H1 (cell line): ENCODE results near the gene NAA25. TPM values are rescaled to one million over a fixed set of nuclear protein-coding genes. Genes with fewer than 3 reads are reported as not detected.

Source experiments
- CTCF ChIA-PET: fragments of 300-600 bp; sonication (Branson Sonifier 250); formaldehyde crosslinking; loops from one replicate; lab custom pipeline; 2021; ENCODE audit not compliant: partially characterized antibody; lab: Charles Lee
- POLR2A ChIA-PET: fragments of 300-600 bp; sonication (Branson Sonifier 250); formaldehyde crosslinking; loops from one replicate; lab custom pipeline; 2021; ENCODE audit warnings: inconsistent platforms; ENCODE audit not compliant: partially characterized antibody; lab: Charles Lee
- DNase-seq, 2 experiments: peaks; one replicate each; pipeline versions ENCODE4 v3.0.0 to v3.0.0-alpha.2; 2010 to 2022; ENCODE audit warnings: low spot score in 2 of 2, low read depth in 1 of 2, mixed read lengths in 1 of 2
- FAIRE-seq: peaks from 2 replicates; lab custom pipeline; 2011; peaks lifted over from hg19 to GRCh38; lab: Jason Lieb, UNC
- H2AFZ ChIP-seq: 2 replicates; pipeline ENCODE4 v1.8.1; 2012; ENCODE audit warnings: low read length, inconsistent platforms
- H2AK5ac ChIP-seq: 2 replicates; pipeline ENCODE4 v1.6.1; 2013; ENCODE audit warnings: low read depth, low read length
- H2BK120ac ChIP-seq: replicated peaks from 2 replicates; pipeline ENCODE3; 2013; ENCODE audit warnings: low read depth, low read length, inconsistent platforms
- H2BK12ac ChIP-seq: 2 replicates; pipeline ENCODE4 v1.6.1; 2013; ENCODE audit warnings: low read depth, low read length
- H2BK15ac ChIP-seq: 2 replicates; pipeline ENCODE4 v1.6.1; 2013; ENCODE audit warnings: low read length
- H2BK20ac ChIP-seq: 2 replicates; pipeline ENCODE4 v1.6.1; 2013; ENCODE audit warnings: low read length
- H2BK5ac ChIP-seq: 2 replicates; pipeline ENCODE4 v1.6.1; 2013; ENCODE audit warnings: low read depth, low read length
- H3K14ac ChIP-seq: 2 replicates; pipeline ENCODE4 v1.6.1; 2013; ENCODE audit warnings: inconsistent platforms; ENCODE audit not compliant: insufficient read length
- H3K18ac ChIP-seq: 2 replicates; pipeline ENCODE4 v1.6.1; 2013; ENCODE audit warnings: low read length; ENCODE audit errors: extremely low read depth
- H3K23ac ChIP-seq: 2 replicates; pipeline ENCODE4 v1.6.1; 2013; ENCODE audit warnings: inconsistent platforms; ENCODE audit not compliant: insufficient read length
- H3K23me2 ChIP-seq: 2 replicates; pipeline ENCODE4 v1.6.1; 2013; ENCODE audit warnings: low read depth, low read length
- H3K27ac ChIP-seq: 2 replicates; pipeline ENCODE4 v1.6.1; 2011; ENCODE audit warnings: low read depth, low read length, inconsistent platforms
- H3K27me3 ChIP-seq, 4 experiments: replicated peaks in 1 of 4; 1 replicate in 1 of 4; 2 replicates in 3 of 4; pipeline versions ENCODE4 v1.6.1 to v1.8.1; 2011 to 2013; ENCODE audit warnings: low read length in 3 of 4, mild to moderate bottlenecking in 3 of 4, inconsistent platforms in 2 of 4, mixed read lengths in 2 of 4, moderate library complexity in 1 of 4; ENCODE audit not compliant: control insufficient read depth in 3 of 4, insufficient read depth in 3 of 4; ENCODE audit errors: extremely low read depth in 1 of 4
- H3K36me3 ChIP-seq, 4 experiments: 2 replicates each; pipeline versions ENCODE4 v1.6.1 to v1.8.1; 2011 to 2013; ENCODE audit warnings: mild to moderate bottlenecking in 4 of 4, low read length in 3 of 4, moderate library complexity in 2 of 4, control low read depth in 1 of 4, inconsistent platforms in 1 of 4; ENCODE audit not compliant: insufficient read depth in 4 of 4, control insufficient read depth in 2 of 4
- H3K4ac ChIP-seq: replicated peaks from 2 replicates; pipeline ENCODE3; 2013; ENCODE audit warnings: low read length, low read depth, mixed read lengths, inconsistent platforms; ENCODE audit not compliant: insufficient read length
- H3K4me1 ChIP-seq, 4 experiments: replicated peaks in 1 of 4; 1 replicate in 1 of 4; 2 replicates in 3 of 4; pipeline versions ENCODE4 v1.6.1 to v1.8.1; 2011 to 2013; ENCODE audit warnings: low read length in 3 of 4, inconsistent platforms in 2 of 4, mixed read lengths in 1 of 4; ENCODE audit not compliant: insufficient read depth in 4 of 4, control insufficient read depth in 3 of 4
- H3K4me2 ChIP-seq, 2 experiments: 2 replicates each; pipeline versions ENCODE4 v1.6.1 to v1.8.1; 2011 to 2013; ENCODE audit warnings: low read depth in 2 of 2, low read length in 2 of 2, control low read depth in 1 of 2, inconsistent platforms in 1 of 2, mild to moderate bottlenecking in 1 of 2; ENCODE audit not compliant: insufficient read depth in 1 of 2
- H3K4me3 ChIP-seq, 4 experiments: fragments of 200-600, 300-600 bp in 1 of 4; sonication (generic), shearing (Covaris generic), sonication (Bioruptor Twin) in 1 of 4; 2 replicates each; pipeline versions ENCODE4 v1.5.1 to v1.8.1; 2011 to 2016; ENCODE audit warnings: low read length in 4 of 4, low read depth in 3 of 4, control low read depth in 2 of 4, inconsistent platforms in 2 of 4, mild to moderate bottlenecking in 2 of 4, mixed read lengths in 1 of 4, moderate library complexity in 1 of 4; ENCODE audit not compliant: insufficient read depth in 2 of 4; ENCODE audit errors: extremely low read depth in 1 of 4
- H3K56ac ChIP-seq: replicated peaks from 2 replicates; pipeline ENCODE3; 2013; ENCODE audit warnings: low read depth, mild to moderate bottlenecking, mixed read lengths, low read length, inconsistent platforms; ENCODE audit not compliant: insufficient read length
- H3K79me1 ChIP-seq: 2 replicates; pipeline ENCODE4 v1.6.1; 2013; ENCODE audit warnings: low read depth, low read length, control low read depth
- H3K79me2 ChIP-seq, 2 experiments: 2 replicates each; pipeline versions ENCODE4 v1.6.1 to v1.8.1; 2012 to 2013; ENCODE audit warnings: low read length in 2 of 2, mild to moderate bottlenecking in 2 of 2, inconsistent platforms in 1 of 2; ENCODE audit not compliant: insufficient read depth in 2 of 2, control insufficient read depth in 1 of 2
- H3K9ac ChIP-seq, 4 experiments: replicated peaks in 1 of 4; 1 replicate in 1 of 4; 2 replicates in 3 of 4; pipeline versions ENCODE4 v1.6.1 to v1.8.1; 2011 to 2013; ENCODE audit warnings: low read depth in 3 of 4, low read length in 3 of 4, control low read depth in 2 of 4, mild to moderate bottlenecking in 2 of 4, moderate library complexity in 2 of 4, inconsistent platforms in 1 of 4; ENCODE audit errors: extremely low read depth in 1 of 4
- H3K9me3 ChIP-seq, 2 experiments: 2 replicates each; pipeline versions ENCODE4 v1.6.1 to v1.8.1; 2012 to 2013; ENCODE audit warnings: mild to moderate bottlenecking in 2 of 2, moderate library complexity in 2 of 2, control low read depth in 1 of 2, inconsistent platforms in 1 of 2, low read depth in 1 of 2, low read length in 1 of 2, mixed read lengths in 1 of 2; ENCODE audit not compliant: insufficient read depth in 2 of 2
- H4K20me1 ChIP-seq, 2 experiments: replicated peaks in 1 of 2; 2 replicates each; pipeline versions ENCODE3 to v1.8.1; 2011 to 2013; ENCODE audit warnings: inconsistent platforms in 2 of 2, low read length in 2 of 2, mild to moderate bottlenecking in 1 of 2; ENCODE audit not compliant: insufficient read depth in 2 of 2, control insufficient read depth in 1 of 2
- H4K5ac ChIP-seq: 2 replicates; pipeline ENCODE4 v1.6.1; 2013; ENCODE audit warnings: low read length, low read depth, mixed read lengths, inconsistent platforms; ENCODE audit not compliant: insufficient read length
- H4K8ac ChIP-seq: 2 replicates; pipeline ENCODE4 v1.8.0; 2013; ENCODE audit warnings: mild to moderate bottlenecking, moderate library complexity, low read length, inconsistent platforms; ENCODE audit not compliant: insufficient read depth; ENCODE audit errors: extremely low read depth
- H4K91ac ChIP-seq: replicated peaks from 2 replicates; pipeline ENCODE3; 2013; ENCODE audit warnings: low read length, mixed read lengths, inconsistent platforms; ENCODE audit not compliant: insufficient read length
- CEBPB ChIP-seq: IDR thresholded peaks from 2 replicates; pipeline ENCODE4 v1.6.1; 2012; ENCODE audit warnings: low read depth, low read length
- CREB1 ChIP-seq: IDR thresholded peaks from 2 replicates; pipeline ENCODE4 v1.6.1; 2012; ENCODE audit warnings: inconsistent platforms
- SIN3A ChIP-seq, 2 experiments: IDR thresholded peaks in 1 of 2; conservative IDR thresholded peaks in 1 of 2; 2 replicates each; pipeline ENCODE4 v1.6.1; 2011 to 2012; ENCODE audit warnings: low read length in 2 of 2, improper control_type of control experiment in 1 of 2, low read depth in 1 of 2, mild to moderate bottlenecking in 1 of 2
- SP1 ChIP-seq: IDR thresholded peaks from 2 replicates; pipeline ENCODE4 v1.6.1; 2011; ENCODE audit warnings: low read depth, low read length
- WGBS, 2 experiments: shearing (Covaris generic) in 1 of 2; methylation state at CpG; one replicate each; pipeline versions ENCODE4 v1.1.6 to v1.1.7; 2013 to 2015; ENCODE audit warnings: low lambda C conversion rate in 2 of 2, mixed read lengths in 2 of 2, inconsistent platforms in 1 of 2, low coverage in 1 of 2, missing lambda C conversion rate in 1 of 2; ENCODE audit not compliant: insufficient replicate concordance in 2 of 2, insufficient coverage in 1 of 2, insufficient read length in 1 of 2; ENCODE audit errors: extremely low coverage in 1 of 2, missing lambda C conversion rate in 1 of 2; 5-methylcytosine and 5-hydroxymethylcytosine counted together
- polyA plus RNA-seq, 7 experiments: library from polyadenylated mRNA; depleted of rRNA in 3 of 7; stranded (reverse) in 5 of 7; unstranded in 2 of 7; fragments of >200 nt in 5 of 7; fragments of 200-250 nt in 2 of 7; gene quantifications; 1 replicate in 5 of 7; 2 replicates in 1 of 7; 4 replicates in 1 of 7; pipeline versions ENCODE4 v1.2.1 to v1.2.3, GENCODE V29; 2011 to 2013; ENCODE audit warnings: missing spikeins in 2 of 7, mixed read lengths in 2 of 7
- total RNA-seq: library from RNA; stranded (reverse); fragmentation: NEBNext Ultra II Directional; extraction: Animal tissue kit (Norgen Biotek cat#: 25700); gene quantifications from 2 replicates; pipeline ENCODE4 v1.2.1, GENCODE V29; 2021
- TF ChIP-seq, protein P1 (sequence below): IDR thresholded peaks from 2 replicates; pipeline ENCODE4 v1.6.1; 2012; ENCODE audit warnings: inconsistent platforms

The NAA25 gene
- total and polyA plus RNA-seq, 2 of the 8 experiments (the other 6 are each of a cell fraction or from before 2014, with no cell fraction given), result 10.8 to 60.3 TPM

DNA sequence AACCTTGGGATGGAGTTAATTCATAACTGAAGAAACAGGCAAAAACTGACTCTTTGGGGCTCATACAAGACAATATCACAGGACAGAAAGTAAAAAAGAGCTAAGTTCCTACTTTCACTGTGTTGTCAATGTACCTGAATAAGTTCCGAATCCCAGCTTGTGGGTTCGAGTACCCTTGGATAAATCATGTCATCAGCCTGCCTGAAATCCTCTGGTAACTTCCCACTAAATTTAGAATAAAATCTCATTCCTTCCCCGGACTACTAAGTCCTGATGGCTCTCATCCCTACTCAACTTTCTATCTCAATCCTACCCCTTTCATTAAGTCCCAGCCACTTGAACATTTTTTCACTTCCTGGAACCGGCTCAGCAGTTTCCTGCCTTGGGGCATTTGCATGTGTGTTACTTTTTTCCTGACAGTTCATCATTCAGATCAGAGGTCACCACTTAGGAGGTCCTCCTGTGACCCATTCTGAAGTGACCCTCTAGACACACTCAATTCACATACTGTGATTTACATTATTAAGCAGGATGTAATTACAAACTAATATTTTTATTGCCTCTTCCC lies 82.7 kb downstream of the NAA25 start:
- no peak overlapping the region for H2BK15ac ChIP-seq
- no peak overlapping the region for H3K14ac ChIP-seq
- FAIRE-seq, result no peak
- no peak overlapping the region for H2BK20ac ChIP-seq
- no peak overlapping the region for H3K18ac ChIP-seq
- no peaks in the 10 kb centered on the region for H3K27me3 ChIP-seq
- no peak overlapping the region for H2AFZ ChIP-seq
- no peak overlapping the region for H2BK12ac ChIP-seq
- POLR2A ChIA-PET, result interaction anchor here (0.9 to 5.6 kb wide), 4 partner anchors 8 to 104 kb away, joined by 3 to 88 read pairs (median 4); partner anchors contain the start of genes ERP29 and TMEM116
- H4K5ac ChIP-seq, result no peak overlapping the region
- H4K91ac ChIP-seq, result no peak overlapping the region
- H3K27ac ChIP-seq, result no peak overlapping the region
- no peak for TF ChIP-seq CREB1
- TF ChIP-seq, protein P1, sequence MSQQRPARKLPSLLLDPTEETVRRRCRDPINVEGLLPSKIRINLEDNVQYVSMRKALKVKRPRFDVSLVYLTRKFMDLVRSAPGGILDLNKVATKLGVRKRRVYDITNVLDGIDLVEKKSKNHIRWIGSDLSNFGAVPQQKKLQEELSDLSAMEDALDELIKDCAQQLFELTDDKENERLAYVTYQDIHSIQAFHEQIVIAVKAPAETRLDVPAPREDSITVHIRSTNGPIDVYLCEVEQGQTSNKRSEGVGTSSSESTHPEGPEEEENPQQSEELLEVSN, result no peak
- no peak for TF ChIP-seq SP1
- TF ChIP-seq SIN3A (conservative IDR thresholded peaks at IDR 0.05 in 1 of 2, IDR thresholded peaks at IDR 0.05 in 1 of 2; ENCODE audit: low read depth in 1 of 2, low read length in 2 of 2), result no peak
- TF ChIP-seq CEBPB, result no peak
- H3K4me1 ChIP-seq, result peaks cover 0 to 2% (median 0%) of the 10 kb centered on the region in 4 experiments; a peak in 1 of 7 replicates
- no peak overlapping the region for H3K4ac ChIP-seq
- 94% methylated on average over 4 of the region's 4 CpGs; no CpG with 5 or more reads in 1 of the 2 experiments for WGBS, 2 experiments
- no peak overlapping the region for H2AK5ac ChIP-seq
- no peaks in the 10 kb centered on the region for H3K9me3 ChIP-seq
- no peaks in the 10 kb centered on the region for H3K23me2 ChIP-seq
- H2BK5ac ChIP-seq, result no peak overlapping the region
- H2BK120ac ChIP-seq, result no peak overlapping the region
- peaks cover 10 to 16% of the 10 kb centered on the region in 2 experiments for H4K20me1 ChIP-seq
- peaks cover 13 to 54% (median 33%) of the 10 kb centered on the region in 4 experiments for H3K36me3 ChIP-seq
- peaks cover 9% of the 10 kb centered on the region; the same call in 1 of the 2 replicates for H3K79me1 ChIP-seq
- no peak overlapping the region for H3K4me3 ChIP-seq
- no peak overlapping the region for H3K9ac ChIP-seq
- DNase-seq, result no peak
- no peak overlapping the region for H3K56ac ChIP-seq
- no peak overlapping the region for H4K8ac ChIP-seq
- CTCF ChIA-PET, result interaction anchor here (4.3 kb wide), 1 partner anchor 82 kb away, joined by 18 read pairs; no protein-coding TSS in a partner anchor
- H3K23ac ChIP-seq, result no peak overlapping the region
- peaks cover 0 to 10% of the 10 kb centered on the region in 2 experiments; a peak in 3 of 4 replicates for H3K79me2 ChIP-seq
- no peak overlapping the region for H3K4me2 ChIP-seq
